Muscle of back (tissue), 11 donors: ENCODE measurements around the gene PLCL2. TPM values are rescaled to one million over a fixed set of nuclear protein-coding genes. Genes with fewer than 3 reads are reported as not detected.
"Not testable (repeated sequence)": the region's sequence is repeated elsewhere in the genome, so short reads cannot be mapped to it uniquely, and the experiment has no call there.

Experiments used
- DNase-seq, 3 donors: peaks; one replicate each; pipeline versions ENCODE4 v3.0.0 to v3.0.0-alpha.2; 2013
- polyA plus RNA-seq, 10 donors: library from polyadenylated mRNA; unstranded; fragments of 120-200 nt; gene quantifications; one replicate each; pipeline ENCODE4 v1.2.1, GENCODE V29; 2013; ENCODE audit not compliant: insufficient read length in 10 of 10

PLCL2 gene
- polyA plus RNA-seq, 10 donors, result 7.7 to 18.1 (median 11.4) TPM

DNA sequence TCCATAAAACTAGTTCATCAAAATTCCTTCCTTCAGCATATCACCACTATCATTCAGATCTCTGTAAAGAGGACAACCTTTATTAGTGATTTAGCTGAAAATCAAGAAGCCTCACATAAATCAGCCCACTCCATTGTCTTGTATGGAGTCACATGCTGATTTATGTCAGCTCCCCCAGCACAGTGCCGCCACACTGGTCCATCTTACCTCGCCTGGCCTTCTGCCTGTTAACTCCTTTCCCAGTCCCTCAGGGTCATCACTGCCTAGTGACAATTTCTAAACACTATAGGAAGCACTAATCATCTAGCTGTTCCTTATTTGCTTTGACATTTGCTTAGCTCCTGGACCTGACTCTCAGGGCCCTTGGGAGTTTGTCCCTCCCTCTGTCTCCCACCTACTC lies 75.4 kb downstream of the PLCL2 start:
- no peak for DNase-seq

- no peak for DNase-seq
Measured at GRCh38 chr3:16961621-16962205, 77.0 kb downstream of the PLCL2 start.

- no peak for DNase-seq
Measured at GRCh38 chr3:16975083-16975482, 90.3 kb downstream of the PLCL2 start.

DNA sequence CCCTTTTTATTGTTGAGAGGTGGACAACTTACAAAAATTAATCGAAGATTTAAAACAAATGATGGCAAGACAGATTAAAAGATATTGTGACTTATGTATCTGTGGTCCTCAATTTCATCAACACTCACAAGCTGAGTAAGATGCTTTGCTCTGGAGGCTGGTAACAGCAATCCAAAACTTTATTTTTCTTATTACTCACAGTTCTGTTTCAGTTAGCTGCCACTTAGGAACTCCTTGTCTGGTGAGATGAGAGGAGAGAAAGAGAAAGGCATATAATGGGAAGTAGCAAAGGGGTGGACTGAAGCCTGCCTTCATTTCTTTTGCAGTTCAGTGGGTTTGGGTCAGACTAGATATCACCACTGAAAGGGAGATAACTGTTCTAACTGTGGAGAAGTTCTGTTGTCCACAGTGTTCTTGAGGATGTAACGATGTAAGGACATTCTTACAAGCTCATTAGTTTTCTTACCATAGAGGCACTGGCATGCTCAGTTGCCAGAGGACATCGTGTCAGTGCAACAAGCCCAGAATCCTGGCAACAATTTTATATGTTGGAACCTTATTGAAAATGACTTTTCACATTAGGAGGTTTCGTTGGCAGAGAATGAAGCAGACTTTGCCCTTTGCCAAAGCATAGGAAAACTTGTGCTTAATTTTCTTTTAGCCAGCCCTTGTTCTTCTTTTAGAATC lies 93.6 kb downstream of the PLCL2 start:
- DNase-seq, result no peak

GRCh38 chr3:16978921-16979271 lies 94.1 kb downstream of the PLCL2 start:
- DNase-seq, result no peak

- DNase-seq, result not testable (repeated sequence)
Measured at GRCh38 chr3:16979769-16980515, 95.2 kb downstream of the PLCL2 start.

DNA sequence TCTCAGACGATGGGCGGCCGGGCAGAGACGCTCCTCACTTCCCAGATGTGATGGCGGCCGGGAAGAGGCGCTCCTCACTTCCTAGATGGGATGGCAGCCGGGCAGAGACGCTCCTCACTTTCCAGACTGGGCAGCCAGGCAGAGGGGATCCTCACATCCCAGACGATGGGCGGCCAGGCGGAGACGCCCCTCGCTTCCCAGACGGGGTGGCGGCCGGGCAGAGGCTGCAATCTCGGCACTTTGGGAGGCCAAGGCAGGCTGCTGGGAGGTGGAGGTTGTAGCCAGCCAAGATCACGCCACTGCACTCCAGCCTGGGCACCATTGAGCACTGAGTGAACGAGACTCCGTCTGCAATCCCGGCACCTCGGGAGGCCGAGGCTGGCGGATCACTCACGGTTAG lies 95.8 kb downstream of the PLCL2 start:
- not testable (repeated sequence) for DNase-seq

- no peak for DNase-seq
Measured at GRCh38 chr3:16982460-16982859, 97.7 kb downstream of the PLCL2 start.

- DNase-seq, result no peak
Measured at GRCh38 chr3:16985608-16986007, 100.9 kb downstream of the PLCL2 start.

GRCh38 chr3:16987141-16987540 lies 102.4 kb downstream of the PLCL2 start:
- no peak for DNase-seq

DNA sequence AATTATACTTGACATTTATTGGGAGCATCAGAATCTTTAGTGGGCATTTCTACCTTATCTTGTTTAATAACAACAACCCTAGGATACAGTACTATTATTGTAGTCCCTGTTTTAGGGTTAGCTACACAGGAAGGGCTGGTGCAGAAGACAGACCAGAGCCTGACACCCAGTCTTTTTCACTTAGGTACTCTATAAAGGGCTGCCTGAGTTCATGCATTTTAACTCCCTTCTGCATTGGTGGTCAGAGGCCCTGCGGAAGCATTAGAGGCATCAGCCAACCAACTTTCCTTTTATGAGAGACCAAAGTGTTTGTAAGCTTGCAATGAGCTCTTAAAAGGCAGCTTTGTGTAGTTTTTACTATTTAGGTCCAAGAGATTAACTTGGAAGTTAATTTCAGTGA lies 105.4 kb downstream of the PLCL2 start:
- no peak for DNase-seq

DNA sequence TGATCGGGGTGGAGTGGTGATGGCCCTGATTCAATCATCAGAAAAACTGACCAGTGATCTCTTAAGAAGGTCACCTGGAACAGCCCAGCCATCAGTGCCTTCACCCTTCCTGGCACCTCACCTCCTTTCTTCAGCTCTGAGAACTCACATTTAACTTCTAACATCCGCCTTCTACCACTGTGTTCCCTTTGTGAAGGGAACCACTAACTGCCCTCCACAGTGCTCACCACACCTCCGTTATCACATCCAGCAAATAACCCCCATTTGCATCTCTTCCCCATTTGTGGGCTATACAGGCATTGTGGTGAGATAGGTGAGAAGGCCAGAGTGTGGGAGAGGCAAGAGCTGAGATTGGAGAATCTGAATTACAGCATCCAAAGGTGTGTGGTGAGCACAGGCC lies 107.4 kb downstream of the PLCL2 start:
- no peak for DNase-seq

- no peak for DNase-seq
Measured at GRCh38 chr3:16993227-16993626, 108.5 kb downstream of the PLCL2 start.

- DNase-seq, result peak in 2 of 3 donors; percentile 9 to 49
Measured at GRCh38 chr3:16994854-16995525, 110.2 kb downstream of the PLCL2 start.

DNA sequence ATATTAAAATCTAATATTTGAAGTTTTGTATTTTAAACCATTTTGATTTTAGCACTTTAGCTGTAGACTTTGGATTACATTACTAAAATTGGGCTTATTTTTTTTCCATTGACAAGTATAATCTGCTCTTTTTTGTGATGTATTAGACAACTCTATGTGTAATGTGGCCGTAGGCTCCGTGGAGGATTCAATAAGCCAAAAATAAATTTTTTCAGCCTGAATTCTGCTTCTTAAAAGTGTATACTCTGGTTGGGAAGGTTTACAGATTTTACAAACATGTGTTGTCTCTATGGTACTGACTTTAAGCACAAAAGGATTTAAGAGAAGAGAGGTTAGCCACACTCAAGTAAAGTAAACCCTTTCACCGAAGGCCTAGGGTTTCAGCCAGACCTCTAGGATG lies 110.8 kb downstream of the PLCL2 start:
- DNase-seq, result peak; percentile 16 to 67 (median 44)

DNA sequence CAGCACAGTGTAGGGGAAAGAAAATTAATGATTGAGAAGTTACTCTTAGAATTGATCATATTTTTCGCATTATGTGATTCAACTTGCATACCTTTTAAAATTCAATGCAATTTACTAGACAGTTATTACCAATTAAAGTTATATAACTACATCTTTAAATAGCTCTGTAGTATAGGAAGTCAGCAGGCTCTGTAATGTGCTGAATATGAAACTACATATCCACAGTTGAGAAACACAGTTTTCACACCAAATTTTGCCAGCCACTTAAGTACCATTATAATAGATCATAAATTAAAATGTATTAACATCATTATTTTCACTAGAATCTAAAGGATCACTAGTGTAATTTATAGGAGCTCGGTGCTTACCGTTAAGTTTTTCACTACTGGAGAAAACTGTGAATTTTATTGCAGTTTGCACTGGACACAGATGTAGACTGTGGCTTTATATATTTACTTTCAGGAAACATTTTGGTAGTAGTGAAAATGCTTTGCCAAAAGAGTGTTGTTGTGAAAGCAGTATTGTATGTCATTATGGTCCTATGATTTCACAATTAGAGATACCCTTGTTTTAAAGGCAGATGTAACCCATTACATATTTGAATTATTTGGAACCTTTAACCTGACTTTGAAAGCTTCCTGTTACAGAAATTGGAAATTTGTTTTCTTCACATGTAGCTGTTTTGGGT lies 113.6 kb downstream of the PLCL2 start:
- no peak for DNase-seq

- DNase-seq, result no peak
Measured at GRCh38 chr3:16999161-16999560, 114.4 kb downstream of the PLCL2 start.

- no peak for DNase-seq
Measured at GRCh38 chr3:16999871-17000270, 115.1 kb downstream of the PLCL2 start.

- no peak for DNase-seq
Measured at GRCh38 chr3:17003457-17003856, 118.7 kb downstream of the PLCL2 start.

DNA sequence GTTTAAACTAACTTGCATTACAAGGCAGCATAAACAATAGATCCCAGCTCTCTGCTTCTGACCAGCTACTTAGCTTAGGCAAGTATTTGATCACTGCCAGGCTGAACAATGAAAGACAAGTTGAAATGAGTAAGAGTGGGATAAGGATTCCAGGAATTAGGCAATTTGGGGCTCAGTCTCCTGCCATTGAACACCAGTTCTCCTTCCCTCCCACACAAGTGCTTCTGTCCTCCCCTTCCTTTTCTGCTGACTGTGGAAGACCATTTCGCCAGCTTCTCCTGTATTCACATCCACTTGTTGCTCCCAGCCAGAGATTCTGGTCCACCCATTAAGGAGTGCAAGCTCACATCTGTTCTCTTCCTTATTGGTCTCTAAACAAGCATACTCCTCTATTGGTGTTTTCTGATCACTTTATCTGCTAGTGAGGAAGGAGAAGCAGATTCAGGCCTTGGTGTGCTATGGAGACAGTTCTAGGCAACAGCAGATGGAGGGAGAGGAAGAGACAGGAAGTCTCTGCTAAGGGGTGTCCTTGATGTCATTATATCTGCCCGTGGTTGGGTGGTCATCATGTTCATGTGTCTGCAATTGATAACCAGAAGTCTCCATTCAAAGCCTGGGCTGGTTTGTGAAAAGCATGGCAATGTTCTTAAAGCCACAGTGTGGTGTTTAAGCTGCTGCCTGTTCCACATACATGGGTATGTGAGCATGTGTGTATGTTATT lies 121.5 kb downstream of the PLCL2 start:
- DNase-seq, result no peak

DNA sequence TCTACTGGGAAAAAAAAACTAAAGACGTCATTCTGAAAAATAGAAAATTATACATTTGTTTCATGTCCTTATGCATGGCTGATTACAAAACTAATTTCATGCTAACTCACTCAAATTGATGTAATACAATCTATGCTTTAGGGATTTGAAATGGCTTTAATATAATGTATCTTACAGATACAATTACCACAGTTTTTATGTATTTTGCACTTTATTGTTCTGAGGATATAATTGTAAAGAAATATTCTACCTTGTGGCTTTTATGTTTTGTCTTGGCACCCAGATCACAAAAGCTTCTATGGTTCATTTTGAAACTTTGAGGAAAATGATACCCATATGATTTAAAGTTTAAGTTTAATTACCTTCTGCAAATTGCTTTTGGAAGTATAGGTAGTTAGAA lies 122.5 kb downstream of the PLCL2 start:
- DNase-seq, result no peak
